Effector memory CD4-positive, alpha-beta T cell (primary cell): ENCODE data around the gene AXL.

Source experiments
- DNase-seq, 3 donors: peaks; one replicate each; pipeline ENCODE4 v3.0.0-alpha.2; 2020
- H3K27ac ChIP-seq: 2 replicates; pipeline ENCODE4 v1.7.0; 2013; ENCODE audit warnings: mild to moderate bottlenecking, low read length, moderate library complexity; ENCODE audit not compliant: insufficient read depth, poor library complexity, severe bottlenecking
- H3K27me3 ChIP-seq: replicated peaks from 2 replicates; pipeline ENCODE4 v1.7.0; 2013; ENCODE audit warnings: mild to moderate bottlenecking, low read length; ENCODE audit not compliant: insufficient read depth, control insufficient read depth, poor library complexity, severe bottlenecking
- H3K36me3 ChIP-seq: 2 replicates; pipeline ENCODE4 v1.7.0; 2013; ENCODE audit warnings: mild to moderate bottlenecking, low read length, moderate library complexity; ENCODE audit not compliant: control insufficient read depth, insufficient read depth
- H3K4me1 ChIP-seq: 2 replicates; pipeline ENCODE4 v1.7.0; 2013; ENCODE audit warnings: low read length, mild to moderate bottlenecking; ENCODE audit not compliant: control insufficient read depth, insufficient read depth, poor library complexity, severe bottlenecking
- H3K4me3 ChIP-seq: 2 replicates; pipeline ENCODE4 v1.7.0; 2013; ENCODE audit warnings: low read length, low read depth, mild to moderate bottlenecking; ENCODE audit not compliant: insufficient read depth, poor library complexity, severe bottlenecking
- H3K9me3 ChIP-seq: 2 replicates; pipeline ENCODE4 v1.7.0; 2013; ENCODE audit warnings: mild to moderate bottlenecking, low read length, moderate library complexity; ENCODE audit not compliant: control insufficient read depth

Gene AXL

GRCh38 chr19:41253660-41254059 is 34.6 kb downstream of the AXL start:
- Histone ChIP-seq H3K9me3 (no peaks in the 10 kb centered on the region), H3K4me3 (no peak overlapping the region), H3K27ac (no peak overlapping the region), H3K36me3 (no peaks in the 10 kb centered on the region), H3K27me3 (no peaks in the 10 kb centered on the region), H3K4me1 (no peaks in the 10 kb centered on the region)
- DNase-seq = no peak

- no peak overlapping the region for H3K4me3 ChIP-seq
- H3K27me3 ChIP-seq = no peaks in the 10 kb centered on the region
- no peaks in the 10 kb centered on the region for H3K9me3 ChIP-seq
- H3K27ac ChIP-seq = no peak overlapping the region
- DNase-seq = no peak
- H3K4me1 ChIP-seq = no peaks in the 10 kb centered on the region
- no peaks in the 10 kb centered on the region for H3K36me3 ChIP-seq
These were observed 36.1 kb downstream of the AXL start for GRCh38 chr19:41255171-41255570.

GRCh38 chr19:41261474-41262190 is 42.6 kb downstream of the AXL start:
- Histone ChIP-seq H3K36me3 (no peaks in the 10 kb centered on the region), H3K4me1 (peaks cover 7% of the 10 kb centered on the region), H3K4me3 (peak overlapping the region; percentile 19), H3K27ac (peak overlapping the region; percentile 100), H3K27me3 (no peaks in the 10 kb centered on the region), H3K9me3 (no peaks in the 10 kb centered on the region)
- DNase-seq = no peak

GRCh38 chr19:41263042-41263849 is 44.2 kb downstream of the AXL start:
- H3K27ac ChIP-seq = peak overlapping the region; percentile 100
- H3K36me3 ChIP-seq = peaks cover 4% of the 10 kb centered on the region
- no peaks in the 10 kb centered on the region for H3K9me3 ChIP-seq
- H3K4me1 ChIP-seq = peaks cover 18% of the 10 kb centered on the region
- peak; percentile 90 to 92 (median 91) for DNase-seq
- peak overlapping the region; percentile 79 for H3K4me3 ChIP-seq
- no peaks in the 10 kb centered on the region for H3K27me3 ChIP-seq

GRCh38 chr19:41263850-41264580 is 45.0 kb downstream of the AXL start, which contains the start of gene HNRNPUL1:
TSS of gene HNRNPUL1 (plus strand) at chr19:41264372. CDS start at chr19:41264504, 132 bp downstream.
- H3K27ac ChIP-seq = peak within 1 kb of the TSS; percentile 100
- peaks cover 18% of the 10 kb centered on the region for H3K4me1 ChIP-seq
- peak within 1 kb of the TSS; percentile 79 for H3K4me3 ChIP-seq
- H3K9me3 ChIP-seq = no peaks in the 10 kb centered on the region
- H3K27me3 ChIP-seq = no peaks in the 10 kb centered on the region
- peaks cover 11% of the 10 kb centered on the region for H3K36me3 ChIP-seq
- DNase-seq = peak; percentile 99

- peak in 2 of 3 donors; percentile 17 to 26 for DNase-seq
- no peaks in the 10 kb centered on the region for H3K9me3 ChIP-seq
- peaks cover 18% of the 10 kb centered on the region for H3K4me1 ChIP-seq
- no peaks in the 10 kb centered on the region for H3K27me3 ChIP-seq
- peak overlapping the region; percentile 76 for H3K4me3 ChIP-seq
- peak overlapping the region; percentile 96 for H3K27ac ChIP-seq
- peaks cover 19% of the 10 kb centered on the region for H3K36me3 ChIP-seq
These were observed 45.8 kb downstream of the AXL start for GRCh38 chr19:41264581-41265394.

- DNase-seq = no peak
- Histone ChIP-seq H3K4me1 (peaks cover 18% of the 10 kb centered on the region), H3K36me3 (peaks cover 26% of the 10 kb centered on the region), H3K27ac (peak overlapping the region; percentile 96), H3K4me3 (peak overlapping the region; percentile 76), H3K27me3 (no peaks in the 10 kb centered on the region), H3K9me3 (no peaks in the 10 kb centered on the region)
These were observed 46.6 kb downstream of the AXL start for GRCh38 chr19:41265395-41266153.

GRCh38 chr19:41269055-41269454 is 50.0 kb downstream of the AXL start:
- no peak overlapping the region for H3K27ac ChIP-seq
- no peaks in the 10 kb centered on the region for H3K27me3 ChIP-seq
- no peak overlapping the region for H3K4me3 ChIP-seq
- peaks cover 61% of the 10 kb centered on the region for H3K36me3 ChIP-seq
- H3K9me3 ChIP-seq = no peaks in the 10 kb centered on the region
- H3K4me1 ChIP-seq = peaks cover 16% of the 10 kb centered on the region
- DNase-seq = no peak

GRCh38 chr19:41269571-41269970 is 50.5 kb downstream of the AXL start:
- no peak overlapping the region for H3K4me3 ChIP-seq
- H3K27ac ChIP-seq = no peak overlapping the region
- peaks cover 66% of the 10 kb centered on the region for H3K36me3 ChIP-seq
- peaks cover 16% of the 10 kb centered on the region for H3K4me1 ChIP-seq
- no peak for DNase-seq
- H3K9me3 ChIP-seq = no peaks in the 10 kb centered on the region
- no peaks in the 10 kb centered on the region for H3K27me3 ChIP-seq
